GM21528 (cell line): ENCODE results near the gene DCAF7.

ENCODE experiments used
- ATAC-seq: cut with Tn5 transposase; IDR thresholded peaks from one replicate; pipeline ENCODE4 v1.9.1; 2021; ENCODE audit warnings: mild to moderate bottlenecking, moderate library complexity; ENCODE audit not compliant: unreplicated experiment, low FRiP score

The DCAF7 gene, protein sequence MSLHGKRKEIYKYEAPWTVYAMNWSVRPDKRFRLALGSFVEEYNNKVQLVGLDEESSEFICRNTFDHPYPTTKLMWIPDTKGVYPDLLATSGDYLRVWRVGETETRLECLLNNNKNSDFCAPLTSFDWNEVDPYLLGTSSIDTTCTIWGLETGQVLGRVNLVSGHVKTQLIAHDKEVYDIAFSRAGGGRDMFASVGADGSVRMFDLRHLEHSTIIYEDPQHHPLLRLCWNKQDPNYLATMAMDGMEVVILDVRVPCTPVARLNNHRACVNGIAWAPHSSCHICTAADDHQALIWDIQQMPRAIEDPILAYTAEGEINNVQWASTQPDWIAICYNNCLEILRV

DNA sequence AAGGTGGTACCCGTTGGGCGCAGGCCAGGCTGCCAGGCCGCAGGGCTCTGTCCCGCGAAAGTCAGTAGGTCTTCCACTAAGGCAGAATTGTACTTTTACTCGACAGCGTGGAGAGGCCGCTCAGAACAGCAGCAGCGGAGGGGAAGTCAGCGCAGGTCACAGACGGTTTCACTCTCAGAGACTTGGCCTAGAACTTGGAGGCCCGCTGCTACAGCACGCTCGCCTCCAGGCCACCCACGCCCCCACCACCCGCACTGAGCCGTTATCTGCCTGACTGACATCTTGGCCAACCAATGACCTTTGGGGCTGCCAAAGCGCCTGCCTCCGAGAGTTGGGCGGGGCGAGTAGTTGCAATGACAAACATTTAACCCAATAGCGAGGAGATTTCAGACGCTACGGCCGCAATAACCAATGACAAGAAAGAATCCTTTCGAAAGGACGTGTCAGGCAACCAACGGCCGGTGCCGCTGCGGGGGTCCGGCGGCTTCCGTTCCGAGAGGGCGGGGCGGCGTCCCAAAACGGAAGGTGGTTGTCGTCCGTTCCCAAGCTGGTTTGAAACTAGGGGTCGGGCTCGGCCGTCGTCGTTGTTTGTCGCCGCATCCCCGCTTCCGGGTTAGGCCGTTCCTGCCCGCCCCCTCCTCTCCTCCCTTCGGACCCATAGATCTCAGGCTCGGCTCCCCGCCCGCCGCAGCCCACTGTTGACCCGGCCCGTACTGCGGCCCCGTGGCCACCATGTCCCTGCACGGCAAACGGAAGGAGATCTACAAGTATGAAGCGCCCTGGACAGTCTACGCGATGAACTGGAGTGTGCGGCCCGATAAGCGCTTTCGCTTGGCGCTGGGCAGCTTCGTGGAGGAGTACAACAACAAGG, at the start of gene DCAF7:
DCAF7 (plus strand) TSS at position 532 of the 871 bp plus-strand sequence; CDS start at position 733, 201 bp downstream.
- peak; percentile 94 for ATAC-seq

DNA sequence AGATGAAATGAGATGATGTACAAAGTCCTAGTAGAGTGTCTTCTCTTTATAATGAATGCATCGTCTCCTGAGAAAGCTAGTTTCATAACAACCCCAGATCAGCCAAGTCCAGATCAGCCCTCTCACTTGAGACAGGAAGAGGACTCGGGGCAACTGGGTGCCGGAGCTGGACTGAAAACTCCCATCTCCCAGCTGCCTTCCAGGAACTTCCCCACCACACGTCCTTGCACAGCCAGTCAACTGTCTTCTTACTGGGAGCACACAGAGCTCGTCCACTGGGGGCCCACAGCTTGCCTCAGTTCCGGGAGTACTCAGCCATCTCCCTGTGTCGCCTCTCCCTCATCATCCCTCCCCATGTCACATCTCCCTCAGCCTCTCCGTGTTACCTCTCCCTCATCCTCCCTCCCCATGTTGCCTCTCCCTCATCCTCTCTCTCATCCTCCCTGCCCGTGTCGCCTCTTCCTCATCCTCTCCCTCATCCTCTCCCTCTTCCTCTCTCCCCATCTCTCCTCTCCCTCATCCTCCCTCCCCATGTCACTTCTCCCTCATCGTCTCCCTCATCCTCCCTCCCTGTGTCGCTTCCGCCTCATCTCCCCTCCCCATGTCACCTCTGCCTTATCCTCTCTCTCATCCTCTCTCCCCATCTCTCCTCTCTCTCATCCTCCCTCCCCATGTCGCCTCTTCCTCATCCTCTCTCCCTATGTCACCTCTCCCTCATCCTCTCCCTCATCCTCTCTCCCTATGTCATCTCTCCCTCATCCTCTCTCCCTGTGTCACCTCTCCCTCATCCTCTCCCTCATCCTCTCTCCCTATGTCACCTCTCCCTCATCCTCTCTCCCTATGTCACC, 49.5 kb upstream of the DCAF7 start:
- no peak for ATAC-seq

DNA sequence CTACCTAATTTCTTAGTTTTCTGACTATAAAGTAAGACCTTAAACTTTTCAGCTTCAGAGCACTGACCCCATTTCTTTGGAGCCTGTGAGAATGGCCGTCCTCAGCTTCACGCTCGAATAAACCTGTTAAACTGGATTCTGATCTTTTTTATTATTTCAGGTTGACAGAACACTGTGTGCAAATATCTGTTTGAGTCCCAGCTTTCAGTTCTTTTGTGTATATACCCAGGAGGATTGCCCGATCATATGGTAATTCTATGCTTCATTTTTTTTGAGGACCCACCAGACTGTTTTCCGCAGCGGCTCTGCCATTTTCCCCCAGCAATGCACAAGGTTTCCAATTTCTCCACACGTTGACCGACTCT, 47.0 kb upstream of the DCAF7 start:
- no peak for ATAC-seq

DNA sequence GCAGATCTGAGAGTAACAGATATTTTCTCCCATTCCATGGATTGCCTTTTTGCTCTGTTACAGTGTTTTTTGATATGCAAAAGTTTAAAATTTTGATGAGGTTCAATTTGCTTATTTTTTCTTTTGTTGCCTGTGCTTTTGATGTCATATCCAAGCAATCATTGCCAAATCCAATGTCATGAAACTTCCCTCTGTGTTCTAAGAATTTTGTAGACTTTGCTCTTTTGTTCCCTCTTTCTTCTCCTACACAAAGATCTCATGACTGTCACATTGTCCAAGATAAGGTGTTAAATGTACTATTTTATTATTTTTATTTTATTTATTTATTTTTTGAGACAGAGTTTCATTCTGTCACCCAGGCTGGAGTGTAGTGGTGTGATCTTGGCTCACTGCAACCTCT, 46.0 kb upstream of the DCAF7 start:
- no peak for ATAC-seq

DNA sequence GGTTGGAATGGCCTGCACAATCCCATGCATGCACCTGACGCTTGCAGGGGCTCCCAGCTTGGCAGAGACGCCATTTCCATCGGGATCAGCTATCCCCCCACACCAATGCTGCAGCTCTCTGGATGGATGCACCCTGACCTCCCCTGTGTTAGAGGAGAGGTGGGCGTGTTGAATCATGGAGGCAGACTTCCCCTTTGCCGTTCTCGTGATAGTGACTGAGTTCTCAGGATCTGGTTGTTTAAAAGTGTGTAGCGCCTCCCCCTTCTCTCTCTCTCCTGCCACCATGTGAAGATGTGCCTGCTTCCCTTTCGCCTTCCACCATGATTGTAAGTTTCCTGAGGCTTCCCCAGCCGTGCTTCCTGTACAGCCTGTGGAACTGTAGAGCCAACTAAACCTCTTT, 44.9 kb upstream of the DCAF7 start:
- ATAC-seq = no peak

DNA sequence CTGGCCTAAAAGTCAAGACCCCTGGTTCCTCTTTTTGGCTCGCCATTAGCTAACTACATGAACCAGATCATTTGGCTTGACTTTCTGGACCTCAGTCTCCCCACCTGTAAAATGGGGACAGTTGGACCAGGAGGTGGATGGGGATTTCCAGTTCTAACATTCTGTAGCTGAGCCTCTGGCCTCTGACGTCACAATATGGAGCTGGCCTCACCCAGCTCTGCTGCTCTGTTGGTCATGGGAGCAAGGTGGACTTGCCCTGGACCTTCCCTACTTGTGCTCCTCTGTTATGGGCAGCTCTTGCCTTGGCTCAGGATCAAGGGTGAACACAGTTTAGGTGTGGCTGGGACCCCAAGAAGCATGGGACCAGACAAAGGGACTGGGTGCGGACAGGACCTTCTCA, 43.6 kb upstream of the DCAF7 start:
- no peak for ATAC-seq

DNA sequence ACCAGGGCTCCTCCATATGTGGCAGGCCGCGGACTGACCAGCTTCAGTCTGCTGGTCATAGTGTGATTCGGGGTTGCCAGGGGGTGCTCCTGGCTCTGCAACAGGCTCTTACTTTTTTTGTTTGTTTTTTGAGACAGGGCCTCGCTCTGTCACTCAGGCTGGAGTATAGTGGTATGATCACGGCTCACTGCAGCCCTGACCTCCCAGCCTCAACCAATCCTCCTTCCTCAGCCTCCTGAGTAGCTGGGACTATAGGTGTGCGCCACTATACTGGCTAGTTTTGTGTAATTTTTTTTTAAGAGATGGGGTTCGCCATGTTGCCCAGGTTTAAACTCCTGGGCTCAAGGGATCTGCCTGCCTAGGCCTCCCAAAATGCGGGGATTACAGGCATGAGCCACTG, 38.9 kb upstream of the DCAF7 start:
- no peak for ATAC-seq

DNA sequence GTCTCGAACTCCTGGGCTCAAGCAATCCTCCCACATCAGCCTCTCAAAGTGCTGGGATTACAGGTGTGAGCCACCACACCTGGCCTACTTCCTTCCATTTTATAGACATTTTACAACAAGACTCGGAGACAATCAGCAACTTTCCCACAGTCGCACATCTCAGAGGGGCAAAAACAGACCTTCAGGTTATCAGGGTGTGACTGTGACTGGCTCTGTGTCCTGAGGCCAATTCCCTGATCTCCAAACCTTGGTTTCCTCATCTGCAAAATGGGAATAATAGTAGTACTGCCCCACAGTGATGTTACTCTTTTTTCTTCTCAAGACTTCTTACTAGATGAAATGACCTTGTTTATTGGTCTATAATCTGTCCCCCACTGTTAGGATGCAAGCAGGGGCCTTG, 37.9 kb upstream of the DCAF7 start:
- no peak for ATAC-seq

DNA sequence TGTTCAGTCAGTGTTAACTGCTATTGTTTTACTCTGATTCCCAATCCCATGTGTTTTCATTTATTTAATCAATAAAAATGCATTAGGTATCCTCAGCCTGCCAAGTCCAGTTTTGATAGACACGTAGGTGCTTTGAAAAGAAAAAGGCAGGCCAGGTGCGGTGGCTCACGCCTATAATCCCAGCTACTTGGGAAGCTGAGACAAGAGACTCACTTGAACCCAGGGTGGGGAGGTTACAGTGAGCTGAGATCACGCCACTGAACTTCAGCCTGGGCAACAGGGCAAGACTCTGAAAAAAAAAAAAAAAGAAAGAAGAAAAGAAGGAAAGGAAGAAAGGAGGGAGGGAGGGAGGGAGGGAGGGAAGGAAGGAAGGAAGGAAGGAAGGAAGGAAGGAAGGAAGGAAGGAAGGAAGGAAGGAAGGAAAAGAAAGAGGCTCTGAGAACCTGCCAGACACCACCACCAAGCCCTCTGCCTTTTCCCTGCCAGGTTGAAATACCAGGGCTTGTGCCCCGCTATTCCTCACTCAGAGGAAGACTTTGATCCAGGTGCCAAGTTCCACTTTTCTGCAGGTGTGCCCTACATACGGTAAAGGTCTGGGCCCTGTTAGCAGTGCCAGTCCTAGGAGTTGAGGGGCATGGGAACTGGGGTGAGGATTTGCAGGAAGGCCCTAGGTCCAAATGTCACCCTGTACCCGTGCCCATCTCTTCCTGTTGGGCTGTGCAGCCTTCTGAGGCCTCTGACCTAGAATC, 37.2 kb upstream of the DCAF7 start:
- no peak for ATAC-seq

DNA sequence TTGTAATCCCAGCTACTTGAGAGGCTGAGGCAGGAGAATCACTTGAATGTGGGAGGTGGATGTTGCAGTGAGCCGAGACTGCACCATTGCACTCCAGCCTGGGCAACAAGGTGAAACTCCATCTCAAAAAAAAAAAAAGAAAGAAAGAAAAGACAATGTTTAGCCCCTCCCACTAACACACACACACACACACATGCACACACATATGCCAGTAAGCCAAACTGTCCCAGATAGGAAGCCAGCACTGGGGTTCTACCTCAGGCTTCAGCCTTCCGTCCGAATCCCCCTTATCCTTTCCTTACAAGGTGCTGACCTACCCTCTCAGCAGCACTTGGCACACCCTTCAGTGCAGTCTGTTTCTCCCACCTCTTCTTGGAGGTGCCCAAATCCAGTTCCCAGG, 35.8 kb upstream of the DCAF7 start:
- no peak for ATAC-seq

DNA sequence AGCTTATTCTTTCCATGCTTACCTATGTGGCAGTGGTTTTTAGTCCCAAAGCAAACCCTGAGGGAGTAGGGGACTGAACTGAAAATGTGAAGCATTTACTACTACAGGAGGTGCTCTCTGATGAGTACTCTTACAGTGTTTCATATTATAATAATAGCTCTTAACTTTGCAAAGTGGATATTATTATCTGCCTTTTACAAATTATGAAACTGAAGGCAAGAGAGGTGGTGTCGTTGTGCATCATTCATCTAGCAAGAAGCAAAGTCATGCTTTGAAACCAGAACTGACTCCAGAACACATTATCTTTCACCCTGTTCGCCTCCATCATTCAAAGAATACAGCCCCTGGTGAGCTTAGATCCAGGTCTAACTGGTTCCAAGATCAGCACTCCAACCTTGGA, 35.3 kb upstream of the DCAF7 start:
- ATAC-seq = no peak

DNA sequence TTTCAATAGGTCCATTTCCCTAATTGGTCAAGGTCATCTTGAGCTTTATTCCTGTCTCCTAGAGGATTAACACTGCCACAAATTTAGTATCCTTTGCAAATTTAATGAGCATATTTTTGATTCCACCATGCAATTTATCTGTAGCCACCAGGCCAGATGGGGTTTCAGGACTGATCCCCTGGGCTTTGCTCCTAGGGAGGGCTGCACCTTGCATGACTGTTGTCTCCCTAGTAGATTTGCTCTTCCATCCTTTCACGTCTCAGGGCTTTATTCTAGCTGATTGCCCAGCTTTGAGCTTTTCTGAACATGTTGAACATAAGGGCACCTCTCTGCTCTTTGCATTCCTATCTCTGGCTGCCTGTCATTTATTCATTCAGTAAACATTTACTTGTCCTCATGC, 34.9 kb upstream of the DCAF7 start:
- no peak for ATAC-seq

DNA sequence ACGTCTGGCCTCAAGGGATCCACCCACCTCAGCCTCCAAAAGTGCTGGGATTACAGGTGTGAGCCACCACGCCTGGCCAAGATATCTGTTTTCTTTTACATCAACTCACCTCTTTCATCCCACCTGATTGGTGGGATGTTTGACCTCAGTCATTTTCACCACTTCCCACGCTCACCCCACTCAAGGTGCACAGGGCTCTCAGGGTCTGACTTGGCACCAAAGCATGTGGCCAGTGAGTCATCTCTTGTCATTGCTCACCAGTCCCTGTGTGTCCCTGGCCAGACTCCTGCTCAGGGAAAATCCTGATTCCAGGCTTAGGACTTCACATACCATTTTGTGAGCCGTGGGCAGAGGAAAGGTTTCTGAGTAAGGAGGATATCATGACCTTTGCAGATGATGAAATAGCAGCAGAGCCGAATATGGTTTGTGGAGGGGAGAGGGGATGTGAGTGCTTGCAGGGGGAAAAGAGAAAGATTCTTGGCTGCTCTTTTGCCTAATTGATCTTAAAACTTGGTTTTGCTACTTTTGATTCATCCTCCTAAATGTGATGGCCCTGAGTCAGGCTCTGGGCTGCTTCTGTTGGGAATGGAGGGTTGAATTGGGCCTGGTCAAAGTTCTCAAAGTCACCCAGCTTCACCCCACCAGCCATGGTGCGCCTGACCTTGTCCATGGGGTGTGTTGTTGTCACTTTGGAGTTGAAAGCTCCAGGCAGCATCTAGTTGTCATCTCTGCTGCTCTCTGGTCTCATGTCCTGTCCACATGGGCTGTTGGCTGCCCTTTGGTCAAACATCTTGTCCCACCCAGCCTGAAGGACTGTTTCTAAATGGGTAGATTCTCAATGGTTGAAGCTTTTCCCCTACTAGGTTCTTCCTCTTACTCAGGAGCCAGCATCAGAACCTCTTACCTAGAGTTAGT, 33.1 kb upstream of the DCAF7 start:
- no peak for ATAC-seq

DNA sequence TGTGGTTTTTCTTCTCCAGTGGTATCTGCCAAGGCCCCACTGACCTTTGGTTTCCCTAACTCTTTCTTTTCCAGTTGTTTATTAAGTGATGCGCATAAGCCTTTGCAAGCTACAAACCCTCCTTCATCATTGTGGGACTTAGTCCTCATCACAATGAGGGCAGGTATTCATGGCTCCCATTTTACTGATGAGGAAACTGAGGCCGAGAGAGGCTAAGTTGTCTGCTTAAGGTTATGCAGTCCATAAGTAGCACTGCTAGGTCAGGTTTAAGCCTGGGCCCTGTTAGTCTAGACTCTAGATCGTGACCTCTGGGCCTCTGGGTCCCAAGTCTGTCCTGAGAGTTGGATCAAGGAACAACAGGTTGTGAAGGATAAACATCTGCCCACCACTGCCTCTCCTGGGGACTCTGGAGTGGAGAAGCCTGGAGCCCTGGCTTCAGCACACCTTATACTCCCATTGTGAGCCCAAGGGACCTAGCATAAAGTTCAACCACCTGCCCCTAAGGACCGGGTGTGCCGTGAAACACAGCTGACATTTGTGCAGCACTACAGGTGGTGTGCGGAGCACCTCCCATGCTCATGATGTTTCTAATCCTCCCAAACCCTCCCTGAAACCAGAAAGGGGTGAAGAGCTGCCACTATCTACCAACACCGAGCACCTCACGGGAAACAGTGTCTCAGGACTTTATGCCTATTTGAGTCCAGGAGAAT, 32.3 kb upstream of the DCAF7 start:
- no peak for ATAC-seq

DNA sequence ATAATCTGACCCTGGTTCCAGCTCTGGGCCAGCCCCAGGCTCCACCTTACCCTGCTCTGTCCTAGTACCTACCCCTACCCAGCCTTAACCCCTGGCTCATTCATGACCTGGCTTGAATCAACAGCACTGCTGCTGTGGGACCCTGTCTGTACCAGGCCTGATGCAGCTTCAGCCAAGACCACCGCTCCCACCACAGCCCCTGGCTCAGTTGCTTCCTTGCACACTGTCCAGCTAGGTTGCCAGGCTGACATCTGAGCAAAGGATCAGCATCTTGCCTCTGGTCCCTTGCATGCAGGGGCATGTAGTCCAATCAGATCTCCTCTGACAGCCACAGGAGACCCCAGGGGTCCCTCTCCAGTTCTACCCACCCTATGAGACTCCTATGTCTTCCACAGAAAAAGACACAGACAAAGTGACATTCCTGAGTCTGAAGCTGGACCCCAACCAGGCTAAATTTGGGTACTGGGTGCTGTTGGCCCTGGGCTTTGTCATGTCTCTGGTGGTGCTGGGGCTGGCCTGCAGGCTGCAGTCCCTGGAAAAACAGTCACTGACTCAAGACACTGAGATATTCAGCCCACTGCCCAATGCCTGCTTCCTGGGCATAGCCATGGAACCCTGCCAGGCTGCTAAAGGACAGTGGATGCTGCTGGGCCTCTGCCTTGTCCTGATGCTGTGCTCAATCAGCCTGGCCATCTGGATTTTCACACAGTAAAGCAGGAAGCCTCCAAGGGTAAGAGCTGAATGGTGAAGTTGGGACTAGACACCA, 31.0 kb upstream of the DCAF7 start:
- ATAC-seq = no peak

DNA sequence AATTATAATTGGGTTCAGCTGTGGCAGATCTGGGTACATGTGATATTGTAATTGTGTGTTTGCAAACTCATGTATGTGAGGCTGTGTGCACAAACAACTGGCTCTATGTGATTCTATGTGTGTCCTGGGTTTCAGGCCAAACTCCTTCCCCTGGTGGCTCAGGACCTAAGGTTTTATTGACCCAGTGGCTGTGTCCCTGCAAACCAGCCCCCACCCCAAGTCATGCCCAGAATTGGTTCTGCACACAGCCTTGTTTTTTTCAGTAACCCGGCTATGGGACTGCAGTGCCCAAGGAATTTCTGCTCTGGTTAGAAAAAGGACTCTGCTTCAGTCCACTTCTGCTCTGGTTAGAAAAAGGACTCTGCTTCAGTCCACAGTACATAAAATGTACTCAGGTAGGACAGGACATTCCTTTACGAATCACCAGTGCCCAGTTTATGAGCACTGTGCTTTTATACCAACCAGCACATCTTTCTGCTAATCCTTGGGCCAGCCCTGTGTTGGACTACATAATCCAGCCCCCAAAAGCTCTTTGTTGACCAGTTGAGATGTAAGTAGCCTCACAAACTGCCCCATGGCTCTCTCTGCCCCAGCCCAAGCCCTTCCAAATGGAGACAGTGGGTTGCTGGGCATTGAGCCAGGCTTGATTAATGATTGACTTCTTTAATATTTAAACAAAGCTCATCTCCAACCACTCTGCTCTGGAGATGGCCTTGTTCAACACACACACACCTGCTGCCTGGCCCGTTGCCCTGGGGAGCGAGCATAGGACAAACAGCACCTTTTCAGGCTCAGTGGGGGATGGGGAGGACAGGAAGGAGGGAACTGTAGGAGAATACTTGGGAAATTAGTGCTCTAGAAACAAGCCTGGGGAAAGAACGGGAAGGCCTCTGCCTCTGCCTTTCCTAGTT, 30.1 kb upstream of the DCAF7 start:
- ATAC-seq = no peak

DNA sequence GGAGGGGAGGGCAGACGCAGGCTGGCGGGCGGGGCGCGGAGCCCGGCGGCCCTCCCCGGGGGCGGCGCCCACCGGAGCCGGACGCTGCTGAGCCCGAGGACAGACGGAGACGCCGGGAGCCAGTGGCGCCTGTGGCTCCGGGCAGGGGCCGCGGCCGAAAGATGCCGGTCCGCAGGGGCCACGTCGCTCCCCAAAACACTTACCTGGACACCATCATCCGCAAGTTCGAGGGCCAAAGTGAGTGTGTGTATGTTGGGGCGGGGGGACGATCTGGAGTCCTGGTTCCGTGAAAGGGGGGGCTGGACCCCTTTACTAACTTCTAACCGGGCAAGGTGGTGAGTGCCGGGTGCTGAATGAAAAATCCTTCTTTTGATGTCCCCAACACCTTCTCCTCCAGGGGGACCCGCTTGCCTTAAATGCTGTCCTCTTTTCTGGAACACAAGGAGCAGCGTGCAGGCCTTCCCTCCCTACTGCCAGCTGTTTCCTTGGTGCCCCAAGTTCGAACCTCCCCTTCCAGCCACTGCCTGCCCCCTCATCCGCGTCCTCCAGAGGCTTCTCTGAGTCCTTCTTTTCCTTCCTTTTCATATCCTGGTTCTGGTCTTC, 26.9 kb upstream of the DCAF7 start, which contains the start of gene KCNH6:
KCNH6 (plus strand) TSS at position 106 of the 603 bp plus-strand sequence; CDS start at position 162, 56 bp downstream.
- ATAC-seq = no peak
